Natural killer cell (primary cell): ENCODE results near the gene SMAD5. TPM values are rescaled to one million over a fixed set of nuclear protein-coding genes. Genes with fewer than 3 reads are reported as not detected.

Experiments
- ATAC-seq, 3 donors: fragments of 150-1000 bp in 2 of 3; fragments of 200-7000 bp in 1 of 3; cut with Tn5 transposase; 1 replicate in 1 of 3; 2 replicates in 2 of 3; pipeline ENCODE4 v1.10.0; 2021; ENCODE audit warnings: mild to moderate bottlenecking in 2 of 3, moderate library complexity in 2 of 3
- DNase-seq, 2 donors: peaks; one replicate each; pipeline versions ENCODE4 v3.0.0 to v3.0.0-alpha.2; 2013 to 2021; ENCODE audit warnings: mixed read lengths in 1 of 2
- H3K27ac ChIP-seq: one replicate; pipeline ENCODE4 v1.5.1; 2013; ENCODE audit warnings: mild to moderate bottlenecking, low read length
- H3K27me3 ChIP-seq: one replicate; pipeline ENCODE4 v1.6.1; 2013; ENCODE audit warnings: low read length; ENCODE audit not compliant: control insufficient read depth, insufficient read depth
- H3K36me3 ChIP-seq: one replicate; pipeline ENCODE4 v1.6.1; 2013; ENCODE audit warnings: low read length; ENCODE audit not compliant: control insufficient read depth, insufficient read depth
- H3K4me1 ChIP-seq: one replicate; pipeline ENCODE4 v1.6.1; 2013; ENCODE audit warnings: low read length; ENCODE audit not compliant: control insufficient read depth, insufficient read depth
- H3K4me3 ChIP-seq: one replicate; pipeline ENCODE4 v1.5.1; 2013; ENCODE audit warnings: low read length
- H3K9me3 ChIP-seq: one replicate; pipeline ENCODE4 v1.6.1; 2013; ENCODE audit warnings: low read length; ENCODE audit not compliant: control insufficient read depth, insufficient read depth
- H3K27ac Mint-ChIP-seq, 2 donors: one replicate each; pipeline ENCODE4 v1.8.0; 2022; ENCODE audit warnings: mild to moderate bottlenecking in 2 of 2, mixed read lengths in 2 of 2, moderate library complexity in 1 of 2
- H3K27me3 Mint-ChIP-seq, 2 donors: one replicate each; pipeline ENCODE4 v1.8.0; 2022; ENCODE audit warnings: low read depth in 2 of 2, mixed read lengths in 2 of 2
- H3K36me3 Mint-ChIP-seq: one replicate; pipeline ENCODE4 v1.8.0; 2022; ENCODE audit warnings: mixed read lengths
- H3K4me1 Mint-ChIP-seq, 2 donors: one replicate each; pipeline ENCODE4 v1.8.0; 2022; ENCODE audit warnings: mixed read lengths in 2 of 2
- H3K4me3 Mint-ChIP-seq: one replicate; pipeline ENCODE4 v1.8.0; 2022; ENCODE audit warnings: mild to moderate bottlenecking, moderate library complexity, mixed read lengths
- H3K9me3 Mint-ChIP-seq, 2 donors: one replicate each; pipeline ENCODE4 v1.8.0; 2022; ENCODE audit warnings: mixed read lengths in 2 of 2
- CTCF ChIP-seq: fragments of 200-600 bp; IDR thresholded peaks from one replicate; pipeline ENCODE4 v1.8.0; 2022; ENCODE audit warnings: antibody characterized with exemption
- WGBS: methylation state at CpG from one replicate; pipeline ENCODE4 v1.1.7; 2013; ENCODE audit warnings: missing lambda C conversion rate; ENCODE audit not compliant: insufficient coverage; 5-methylcytosine and 5-hydroxymethylcytosine counted together
- intact Hi-C: fragments of 100-400 bp; cut with micrococcal nuclease; formaldehyde crosslinking; loops from one replicate; pipeline ENCODE4 v1.14.2; 2022
- total RNA-seq, 4 donors: library from RNA; stranded (reverse); fragments of 120-200 nt in 1 of 4; gene quantifications; one replicate each; pipeline versions ENCODE4 v1.2.3 to v1.2.4, GENCODE V29; 2013 to 2022

SMAD5 gene
- total RNA-seq, 3 donors from 2014 or later (not counting 1 experiment from before 2014, with no cell fraction given): 44.0 to 60.1 (median 54.1) TPM

GRCh38 chr5:136225796-136226195 lies 93.2 kb downstream of the SMAD5 start:
- Mint-ChIP-seq H3K4me3 (no peak overlapping the region), H3K27me3 (peaks cover 15 to 39% of the 10 kb centered on the region in 2 donors), H3K36me3 (no peaks in the 10 kb centered on the region), H3K4me1 (no peaks in the 10 kb centered on the region), H3K9me3 (peaks cover 2 to 4% of the 10 kb centered on the region in 2 donors), H3K27ac (no peak overlapping the region)
- no peak overlapping the region for H3K4me3 ChIP-seq
- WGBS: 71% methylated on average over 2 of the region's 2 CpGs
- intact Hi-C loops: no loop called here
- H3K27me3 ChIP-seq: no peaks in the 10 kb centered on the region
- peaks cover 5% of the 10 kb centered on the region for H3K9me3 ChIP-seq
- H3K4me1 ChIP-seq: no peaks in the 10 kb centered on the region
- DNase-seq (no peak), ATAC-seq (no peak)
- TF ChIP-seq CTCF: no peak
- H3K36me3 ChIP-seq: no peaks in the 10 kb centered on the region
- H3K27ac ChIP-seq: no peak overlapping the region

GRCh38 chr5:136226401-136226800 lies 93.8 kb downstream of the SMAD5 start:
- WGBS: 92% methylated on average over 2 of the region's 2 CpGs
- Mint-ChIP-seq H3K4me1 (no peaks in the 10 kb centered on the region), H3K27ac (no peak overlapping the region), H3K36me3 (no peaks in the 10 kb centered on the region), H3K27me3 (peaks cover 13 to 39% of the 10 kb centered on the region in 2 donors), H3K4me3 (no peak overlapping the region), H3K9me3 (peaks cover under 1% of the 10 kb centered on the region in 2 donors)
- Histone ChIP-seq H3K27ac (no peak overlapping the region), H3K36me3 (no peaks in the 10 kb centered on the region), H3K4me1 (no peaks in the 10 kb centered on the region), H3K27me3 (no peaks in the 10 kb centered on the region), H3K4me3 (no peak overlapping the region), H3K9me3 (peaks cover under 1% of the 10 kb centered on the region)
- ATAC-seq (no peak), DNase-seq (no peak)
- intact Hi-C loops: no loop called here
- TF ChIP-seq CTCF: no peak

- H3K36me3 Mint-ChIP-seq: no peaks in the 10 kb centered on the region
Measured at GRCh38 chr5:136228136-136228757, 95.6 kb downstream of the SMAD5 start.

More at GRCh38 chr5:136228136-136228757, 95.6 kb downstream of the SMAD5 start:
- H3K27ac Mint-ChIP-seq: no peak overlapping the region
- Histone ChIP-seq H3K27ac (no peak overlapping the region), H3K27me3 (no peaks in the 10 kb centered on the region), H3K4me3 (no peak overlapping the region), H3K36me3 (no peaks in the 10 kb centered on the region), H3K4me1 (no peaks in the 10 kb centered on the region), H3K9me3 (no peaks in the 10 kb centered on the region)
- peaks cover 12 to 39% of the 10 kb centered on the region in 2 donors for H3K27me3 Mint-ChIP-seq
- ATAC-seq: no peak
- no peak for TF ChIP-seq CTCF
- no peaks in the 10 kb centered on the region for H3K9me3 Mint-ChIP-seq
- WGBS: 34% methylated on average over 7 of the region's 7 CpGs
- DNase-seq: no peak
- no peak overlapping the region for H3K4me3 Mint-ChIP-seq
- no peaks in the 10 kb centered on the region for H3K4me1 Mint-ChIP-seq
- intact Hi-C loops: no loop called here
